Fibroblast of the conjunctiva (primary cell): Measurements from ENCODE around the gene RAB3IP.
A peak's percentile ranks its signal among the peaks of the same experiment; 100 is the strongest.

Experiments used
- DNase-seq: peaks from one replicate; pipeline ENCODE4 v3.0.0-alpha.2; 2010; ENCODE audit warnings: low read depth

RAB3IP gene, protein sequence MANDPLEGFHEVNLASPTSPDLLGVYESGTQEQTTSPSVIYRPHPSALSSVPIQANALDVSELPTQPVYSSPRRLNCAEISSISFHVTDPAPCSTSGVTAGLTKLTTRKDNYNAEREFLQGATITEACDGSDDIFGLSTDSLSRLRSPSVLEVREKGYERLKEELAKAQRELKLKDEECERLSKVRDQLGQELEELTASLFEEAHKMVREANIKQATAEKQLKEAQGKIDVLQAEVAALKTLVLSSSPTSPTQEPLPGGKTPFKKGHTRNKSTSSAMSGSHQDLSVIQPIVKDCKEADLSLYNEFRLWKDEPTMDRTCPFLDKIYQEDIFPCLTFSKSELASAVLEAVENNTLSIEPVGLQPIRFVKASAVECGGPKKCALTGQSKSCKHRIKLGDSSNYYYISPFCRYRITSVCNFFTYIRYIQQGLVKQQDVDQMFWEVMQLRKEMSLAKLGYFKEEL

DNA sequence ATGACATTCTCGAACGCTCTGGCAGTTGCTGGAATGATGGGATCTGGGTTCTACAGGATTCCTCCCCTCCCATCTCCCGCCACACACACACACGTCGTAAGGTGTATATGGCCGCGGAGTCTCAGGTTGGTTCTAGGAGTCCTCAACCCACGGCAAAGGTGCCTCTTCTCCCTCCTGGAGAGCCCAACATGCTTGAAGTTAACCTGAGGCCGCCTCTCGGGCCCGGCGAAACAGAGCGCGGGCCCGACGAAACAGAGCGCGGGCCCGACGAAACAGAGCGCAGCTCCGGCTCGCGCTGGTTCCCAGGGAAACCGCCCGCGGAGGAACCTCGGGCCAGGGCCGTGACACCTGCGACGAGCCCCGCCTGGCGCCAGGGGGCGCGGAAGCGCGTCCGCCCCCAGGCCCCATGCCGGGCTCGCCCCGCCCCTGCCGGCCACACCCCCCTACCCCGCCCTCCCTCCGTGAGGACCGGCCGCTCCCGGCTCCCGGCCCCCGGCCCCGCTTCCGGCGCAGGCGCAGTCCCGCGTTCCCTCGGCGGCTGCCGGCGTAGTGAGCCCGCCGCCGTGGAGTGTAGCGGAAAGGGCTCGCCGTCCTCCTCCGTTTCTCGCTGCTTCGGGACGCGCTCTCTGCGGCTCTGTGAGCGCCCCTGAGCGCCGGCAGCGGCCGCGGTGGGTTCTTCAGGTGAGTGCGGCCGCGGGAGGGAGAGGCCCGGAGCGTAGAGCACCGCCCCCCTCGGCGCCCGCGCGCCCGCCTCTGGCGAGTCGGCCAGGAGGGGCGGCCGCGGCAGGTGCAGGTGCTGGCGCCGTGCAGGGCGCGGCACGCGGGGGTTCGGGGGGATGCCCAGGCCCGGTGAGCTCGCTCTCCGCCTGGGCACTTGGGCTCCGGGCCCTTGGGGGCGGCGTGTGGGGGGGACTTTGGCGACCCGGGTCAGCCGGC, at the start of gene RAB3IP:
Gene RAB3IP (plus strand): TSS at position 510 of the 936 bp plus-strand sequence. CDS start 16,549 bp downstream, outside the sequence.
- DNase-seq = peak; percentile 31

DNA sequence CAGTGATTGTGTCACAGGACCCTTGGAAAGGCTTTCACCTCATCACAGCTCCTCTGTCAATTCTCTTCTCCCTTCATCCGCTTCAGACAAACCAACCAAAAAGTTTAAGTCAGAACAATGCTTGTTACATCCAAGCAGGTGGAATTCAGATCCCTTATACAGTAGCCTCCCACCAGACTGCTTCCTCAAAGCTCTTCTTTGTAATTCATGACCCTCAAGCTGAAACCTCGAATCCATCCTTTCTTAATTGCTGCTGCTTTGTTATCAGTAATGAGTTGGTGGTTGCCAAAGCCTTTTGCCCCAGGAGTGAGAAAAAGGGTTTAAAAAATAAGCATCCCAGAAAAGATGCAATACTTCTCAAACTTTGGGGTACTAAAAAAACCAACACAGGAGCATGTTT, 49.0 kb upstream of the RAB3IP start:
- DNase-seq = no peak

DNA sequence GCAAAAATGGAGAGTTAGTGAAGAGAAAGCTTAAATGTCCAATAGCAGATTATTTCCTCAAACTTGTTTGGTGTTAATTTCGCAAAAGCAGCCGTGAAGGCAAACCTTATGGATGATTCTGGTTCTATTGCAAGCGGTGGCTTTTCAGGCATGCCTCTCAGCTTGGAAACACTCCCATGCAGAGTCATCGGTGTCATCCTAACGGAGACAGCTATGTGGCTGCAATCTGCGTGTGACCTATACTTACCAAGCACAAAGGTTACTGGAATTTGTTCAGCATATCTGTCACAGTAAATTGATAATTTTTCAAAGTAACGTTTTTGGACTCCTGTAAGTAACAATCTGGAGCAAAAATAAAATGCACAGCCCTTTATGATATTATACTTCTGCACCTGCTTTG, 44.5 kb upstream of the RAB3IP start:
- DNase-seq = no peak

DNA sequence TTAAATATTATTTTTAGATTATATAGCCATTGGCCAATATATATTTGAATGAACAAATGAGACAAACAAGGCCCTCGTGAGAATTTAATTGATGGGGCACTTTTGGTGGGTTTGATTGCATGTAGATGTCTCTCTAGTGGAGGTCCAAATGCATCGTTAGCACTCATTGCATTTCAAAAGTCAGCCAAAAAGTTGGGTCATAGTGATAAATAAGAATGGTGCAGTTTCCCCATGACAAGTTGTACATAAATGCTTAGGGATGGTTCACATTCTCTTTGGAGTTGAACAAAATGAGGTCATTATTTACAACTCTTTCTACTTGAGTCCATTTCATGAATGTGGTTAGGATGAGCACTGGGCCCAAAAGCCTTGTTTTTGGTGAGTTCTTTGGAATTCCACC, 40.6 kb upstream of the RAB3IP start:
- no peak for DNase-seq

DNA sequence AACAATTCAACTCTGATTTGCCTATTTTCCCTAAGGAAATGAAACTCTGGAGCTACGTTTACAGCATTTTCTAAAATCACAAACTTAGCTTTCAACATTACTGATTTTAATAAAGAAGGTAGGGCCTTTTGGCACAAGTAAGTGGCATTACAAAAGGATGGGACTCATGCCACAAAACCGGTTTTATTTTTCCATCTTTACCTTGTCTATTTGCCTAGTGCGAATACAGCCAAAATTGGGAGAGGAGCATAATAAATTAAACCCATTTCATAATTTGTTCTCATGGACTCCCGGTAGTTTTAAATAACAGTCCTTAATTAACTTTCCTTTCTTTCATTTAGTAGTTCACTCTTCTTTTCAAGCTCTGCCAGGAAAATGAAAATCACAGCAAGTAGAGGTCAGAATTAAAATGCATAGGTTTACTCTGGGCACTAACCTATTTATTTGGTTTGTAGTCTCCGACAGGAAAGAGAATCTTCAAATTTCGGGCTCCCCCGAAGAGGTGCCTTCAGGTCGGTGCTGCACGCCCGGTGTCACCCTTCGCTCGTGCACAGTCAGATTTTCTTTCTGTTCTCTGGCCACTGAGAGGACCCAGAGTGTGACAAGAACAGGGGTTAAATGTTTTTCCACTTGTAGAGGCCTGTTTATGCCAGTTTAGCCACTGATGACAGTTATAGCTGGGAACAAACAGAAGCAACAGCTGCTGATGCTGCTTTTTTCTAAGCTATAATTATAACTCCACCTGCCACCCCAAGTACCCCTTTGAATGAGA, 39.7 kb upstream of the RAB3IP start, which contains the start of gene BEST3:
Gene BEST3 (minus strand): TSS at position 535 of the 772 bp plus-strand sequence. CDS start 1,505 bp downstream, outside the sequence.
- DNase-seq = no peak

DNA sequence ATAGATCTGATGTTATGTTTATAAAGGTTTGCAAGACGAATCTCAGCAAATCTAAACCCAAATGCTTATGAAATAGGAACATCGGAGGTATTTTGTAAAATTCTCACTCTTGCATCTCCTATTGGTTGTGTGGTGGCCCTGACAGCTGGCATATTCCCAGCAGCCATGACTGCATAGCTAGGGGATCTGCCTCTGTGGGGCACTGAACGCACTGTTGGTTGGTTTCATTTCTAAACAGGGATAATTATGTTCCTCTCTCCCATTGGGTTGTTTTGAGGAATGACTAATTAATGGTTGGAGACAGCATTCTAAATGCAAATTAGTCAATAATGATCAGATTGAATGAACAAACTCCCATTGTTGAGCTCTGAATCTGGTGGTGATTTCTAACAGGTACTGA, 36.8 kb upstream of the RAB3IP start:
- no peak for DNase-seq

DNA sequence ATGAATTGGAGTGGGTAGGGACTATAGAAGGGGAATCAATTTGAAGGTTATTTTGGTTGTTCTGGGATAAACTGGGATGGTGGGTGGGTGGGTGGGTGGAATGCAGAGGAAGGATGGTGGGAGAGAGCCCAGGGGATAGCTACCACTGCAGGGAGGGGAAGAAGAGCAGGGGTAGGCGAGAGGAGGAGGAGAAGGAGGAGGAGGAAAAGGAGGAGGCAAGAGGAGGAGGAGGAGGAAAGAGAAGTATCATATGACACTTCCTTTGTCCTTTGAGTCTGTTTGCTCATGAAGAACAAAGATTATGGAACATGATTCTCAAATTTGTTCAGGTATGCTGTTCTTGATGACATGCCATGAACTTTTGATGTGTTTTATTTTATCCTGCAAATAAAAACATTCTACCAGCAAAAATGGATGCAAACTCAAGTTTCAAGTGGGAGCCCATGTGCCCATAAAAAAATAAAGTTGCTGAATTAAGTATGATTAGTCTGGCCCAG, 35.5 kb upstream of the RAB3IP start:
- no peak for DNase-seq

DNA sequence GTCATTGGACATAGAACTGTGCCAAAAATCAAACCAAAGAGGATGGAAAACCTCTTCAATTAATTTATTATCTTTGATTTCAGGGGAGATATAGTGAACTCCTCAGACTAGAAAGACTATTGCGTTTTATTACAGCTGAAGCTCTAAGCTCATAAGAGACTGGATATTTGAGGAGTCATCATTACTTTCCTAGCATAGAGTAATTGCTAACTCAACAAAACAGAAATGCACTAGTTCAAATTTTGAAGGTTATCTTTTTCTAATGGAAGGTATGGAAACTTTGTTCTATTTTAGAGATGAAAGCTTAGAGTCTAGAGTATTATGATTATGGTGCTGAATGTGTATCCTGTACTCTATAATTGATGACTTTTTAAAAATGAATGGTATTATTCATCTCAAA, 34.3 kb upstream of the RAB3IP start:
- no peak for DNase-seq

DNA sequence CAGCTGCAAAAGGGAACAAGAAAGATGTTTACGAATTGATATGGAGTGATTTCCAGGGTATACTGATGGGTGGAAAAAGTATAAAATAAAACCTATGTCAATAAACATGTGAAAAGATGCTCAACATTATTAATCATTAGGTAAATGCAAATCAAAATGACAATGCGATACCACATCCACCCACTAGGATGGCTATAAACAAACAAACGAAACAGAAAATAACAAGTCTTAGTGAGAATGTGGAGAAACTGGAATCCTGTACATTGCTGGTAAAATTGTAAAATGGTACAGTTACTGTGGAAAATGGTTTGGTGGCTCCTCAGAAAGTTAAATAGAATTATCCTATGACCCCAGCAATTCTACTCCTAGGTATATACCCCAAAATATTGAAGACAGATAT, 30.0 kb upstream of the RAB3IP start:
- no peak for DNase-seq

DNA sequence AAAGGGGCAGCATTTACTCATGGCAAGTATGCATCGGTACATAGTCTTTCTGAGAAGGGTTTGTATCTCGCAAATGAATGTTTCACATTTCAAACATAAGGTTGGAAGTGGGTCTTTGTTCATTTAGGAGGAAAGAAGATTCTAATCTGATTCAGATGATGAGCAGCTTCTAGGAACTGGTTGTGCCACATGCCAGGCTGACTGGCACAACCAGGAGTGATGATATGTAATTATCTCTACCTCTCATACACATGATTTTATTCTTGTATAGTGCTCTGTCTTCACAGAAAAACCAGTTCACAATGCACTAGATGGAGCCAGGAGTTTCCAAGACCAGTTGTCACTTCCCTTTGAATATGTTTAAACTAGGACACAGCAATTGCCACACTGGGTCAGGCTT, 25.8 kb upstream of the RAB3IP start:
- DNase-seq = no peak

DNA sequence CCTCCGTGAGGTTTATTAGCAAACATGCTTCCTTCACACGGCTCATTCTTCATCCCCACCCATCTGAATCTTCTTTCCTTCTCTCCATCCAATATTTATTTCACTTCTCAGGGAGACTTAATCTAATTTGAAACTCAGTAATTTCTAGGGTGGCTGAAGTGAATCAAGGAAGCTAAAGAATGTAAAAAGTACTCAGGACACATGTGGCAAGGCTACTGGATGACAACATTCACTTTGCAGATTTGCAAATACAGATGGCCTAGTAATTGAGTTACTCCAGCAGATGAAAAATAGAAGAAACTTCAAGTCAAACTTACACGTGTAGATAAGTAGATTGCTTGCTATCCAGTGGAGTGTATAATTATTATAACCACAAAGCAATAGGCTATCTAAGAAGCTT, 24.1 kb upstream of the RAB3IP start:
- no peak for DNase-seq

DNA sequence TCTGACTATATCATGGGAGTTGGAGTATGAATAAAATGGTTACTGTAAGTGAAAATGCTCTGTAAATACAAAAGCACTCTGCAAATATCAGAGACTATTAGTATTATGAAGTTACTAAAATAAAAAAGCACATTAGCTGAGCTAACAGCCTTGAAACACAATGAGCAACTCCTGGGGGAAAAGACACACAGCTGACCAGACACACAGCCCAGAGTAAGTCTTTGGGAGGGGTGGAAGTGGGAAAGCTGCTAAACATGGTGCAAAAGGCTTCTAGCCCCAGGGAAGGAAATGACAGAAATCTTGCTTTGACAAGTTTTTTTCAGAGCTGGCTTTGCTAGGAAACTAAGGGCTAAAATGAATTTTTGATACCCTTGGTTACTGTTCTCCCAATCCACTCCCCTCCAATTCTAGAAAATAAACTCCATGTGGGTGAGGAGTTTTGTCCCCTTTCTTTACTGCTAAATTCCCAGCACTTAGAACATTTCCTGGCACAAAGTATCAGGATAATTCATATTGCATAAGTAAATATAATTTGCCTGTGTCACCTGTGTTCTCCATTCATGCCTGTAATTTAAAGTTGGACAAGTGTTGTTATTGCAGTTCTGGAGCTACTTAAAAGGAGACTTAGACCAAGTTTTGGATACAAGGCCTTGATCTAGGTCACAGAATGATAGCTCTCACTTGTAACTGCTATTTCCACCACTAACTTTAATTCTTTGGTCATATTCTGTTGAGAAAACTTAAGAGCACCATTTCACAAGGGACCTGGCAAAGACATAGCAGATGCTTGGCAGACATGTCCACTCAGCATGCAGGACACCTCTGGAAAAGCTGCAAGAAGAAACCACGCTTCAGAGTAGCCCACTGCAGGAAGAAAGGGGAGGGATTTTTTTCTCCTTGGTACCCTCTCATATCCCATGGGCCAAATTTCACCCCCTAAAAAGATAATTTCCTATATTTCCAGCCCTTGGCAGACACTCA, 19.0 kb upstream of the RAB3IP start:
- no peak for DNase-seq

DNA sequence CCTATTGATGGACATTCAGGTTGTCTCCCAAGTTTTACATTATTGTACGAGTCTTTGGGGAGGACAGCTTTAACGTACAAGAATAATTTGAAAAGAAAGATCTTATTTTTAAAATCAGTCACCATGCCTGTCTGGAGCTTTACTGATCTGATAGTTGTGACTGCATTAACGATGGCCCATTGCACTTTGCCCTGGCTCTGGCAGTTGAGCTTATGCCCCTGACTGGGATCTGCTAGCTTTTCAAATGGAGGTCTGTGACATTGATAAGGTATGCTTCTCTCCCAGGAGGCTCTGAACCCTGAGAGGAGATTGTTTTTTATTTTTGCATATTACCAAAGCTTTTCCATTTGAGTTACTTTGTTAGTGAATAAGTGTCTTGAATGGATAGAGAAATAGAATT, 17.9 kb upstream of the RAB3IP start:
- no peak for DNase-seq

DNA sequence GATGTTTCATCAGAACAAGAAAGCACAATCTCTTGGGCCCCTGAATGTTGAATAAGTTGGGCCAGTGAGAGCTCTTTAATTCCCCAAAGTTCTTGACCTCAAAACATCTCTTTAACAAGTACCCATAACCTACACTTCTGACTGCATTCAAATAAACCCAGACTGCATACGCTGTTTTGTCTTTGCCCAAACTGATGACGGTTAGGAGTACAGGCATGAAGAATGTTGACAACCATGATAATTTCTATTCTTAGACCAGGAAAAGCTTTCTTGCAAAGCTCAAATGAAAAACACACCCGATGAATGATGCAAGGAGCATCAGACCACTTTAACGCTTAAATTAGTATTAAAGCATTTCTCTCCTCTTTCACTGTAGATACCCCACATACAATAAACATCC, 11.7 kb upstream of the RAB3IP start:
- DNase-seq = no peak

DNA sequence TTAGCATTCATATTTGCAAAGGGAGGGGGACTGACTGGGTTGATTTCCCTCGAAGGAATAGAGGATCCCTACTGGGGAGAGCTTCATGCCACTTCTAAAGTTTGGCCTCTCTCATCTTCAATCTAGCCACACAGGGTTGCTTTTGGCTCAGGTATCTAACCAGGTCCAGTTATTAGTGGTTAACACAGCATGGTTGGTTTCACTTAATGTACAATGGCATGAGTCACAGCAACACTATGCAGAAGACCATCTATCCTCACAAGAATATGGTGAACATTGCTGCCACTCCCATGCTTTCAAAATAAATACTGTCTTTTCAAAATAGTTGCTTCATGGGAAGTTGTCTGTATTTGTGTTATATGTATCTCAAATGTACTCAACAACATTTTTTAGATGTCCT, 6.6 kb upstream of the RAB3IP start:
- no peak for DNase-seq

DNA sequence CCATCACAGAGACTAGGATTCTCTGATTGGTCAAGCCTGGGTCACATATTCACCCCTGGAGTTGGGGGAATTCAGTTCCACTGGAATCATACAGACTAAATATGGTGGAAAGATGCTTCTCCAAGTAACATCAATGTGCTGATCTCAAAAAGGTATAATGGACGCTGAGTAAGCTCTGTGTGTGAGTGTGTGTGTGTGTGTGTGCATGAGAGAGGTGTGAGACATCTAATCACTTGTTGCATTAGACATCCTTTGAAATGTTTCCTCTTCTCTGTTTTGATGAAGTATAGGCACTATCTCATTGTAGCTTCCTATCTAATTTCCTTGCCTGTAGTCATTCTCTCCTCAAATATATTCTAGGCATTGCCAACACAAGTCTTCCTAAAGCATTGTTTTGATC, 5.0 kb upstream of the RAB3IP start:
- DNase-seq = no peak

DNA sequence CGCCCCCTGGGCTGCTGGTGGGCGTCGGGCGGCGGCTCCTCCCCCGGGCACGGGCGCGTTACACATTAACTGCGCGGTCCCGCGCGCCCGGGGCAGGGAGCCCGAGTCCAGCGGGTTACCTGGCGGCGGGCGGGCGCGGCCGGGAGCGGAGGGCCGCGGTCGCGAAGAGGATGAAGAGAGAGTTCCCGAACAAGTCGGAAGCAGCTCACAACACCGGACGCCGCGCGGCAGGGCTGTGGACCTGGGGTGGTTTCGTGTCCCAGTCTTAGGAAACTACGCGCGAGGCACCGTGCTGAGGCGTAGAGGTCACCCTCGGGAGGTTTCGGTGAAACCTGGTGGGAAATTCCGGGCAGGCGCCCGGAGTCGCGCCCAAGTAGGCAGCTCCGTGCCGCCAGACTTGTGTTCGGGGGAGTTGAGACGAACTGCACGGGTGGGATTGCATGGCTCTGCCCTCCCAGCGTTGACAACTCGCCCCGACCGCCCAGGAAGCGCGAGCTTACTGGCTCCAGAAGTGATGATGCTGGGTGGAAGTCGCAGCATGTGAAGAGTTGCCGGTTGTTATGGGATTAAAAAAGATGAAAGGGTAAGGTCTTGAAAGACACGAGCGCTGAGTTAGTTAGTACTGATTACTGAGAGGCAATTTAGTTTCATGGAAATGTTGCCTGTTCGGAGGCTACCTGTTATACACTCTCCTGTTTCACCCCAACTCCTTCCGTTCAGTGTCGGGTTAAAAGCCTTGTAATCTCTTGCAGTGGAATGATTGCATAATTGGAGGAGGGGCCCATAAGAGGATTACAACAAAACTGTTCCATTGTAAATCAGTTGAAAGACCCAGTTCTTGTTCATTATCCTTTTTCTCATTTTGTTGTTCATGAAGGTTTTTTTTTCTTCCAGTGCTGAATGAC, 879 bp downstream of the RAB3IP start:
- no peak for DNase-seq

DNA sequence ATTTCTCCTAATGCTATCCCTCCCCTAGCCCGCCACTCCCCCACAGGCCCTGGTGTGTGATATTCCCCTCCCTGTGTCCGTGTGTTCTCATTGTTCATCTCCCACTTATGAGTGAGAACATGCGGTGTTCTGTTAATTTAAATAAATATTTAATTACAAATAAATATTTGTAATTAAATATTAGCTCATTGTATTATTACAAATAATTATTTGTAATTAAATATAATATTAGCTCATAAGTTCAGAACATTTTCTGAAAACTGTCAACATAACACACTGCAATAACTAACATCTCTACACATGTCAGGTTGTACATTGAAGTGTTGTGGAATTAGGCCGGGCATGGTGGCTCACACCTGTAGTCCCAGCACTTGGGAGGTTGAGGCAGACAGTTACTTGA, 5.4 kb downstream of the RAB3IP start:
- DNase-seq = no peak

DNA sequence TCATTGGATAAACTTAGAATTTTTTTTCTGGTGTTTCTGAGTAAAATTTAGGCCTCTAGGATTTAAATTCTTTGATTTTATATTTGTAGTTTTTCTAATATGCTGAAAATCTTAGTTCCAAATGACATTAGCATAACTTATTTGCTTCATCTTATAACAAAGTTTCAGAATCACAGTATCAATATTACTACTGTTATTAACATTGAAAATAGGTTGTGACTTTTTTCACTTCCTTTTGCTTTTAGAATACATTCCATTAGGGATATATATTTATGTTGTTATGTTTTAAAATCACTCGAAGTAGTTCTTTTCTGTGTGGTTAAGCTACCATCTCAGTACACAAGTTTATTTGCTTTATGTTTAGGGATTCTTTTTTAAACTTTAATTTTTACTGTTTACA, 12.8 kb downstream of the RAB3IP start:
- no peak for DNase-seq

DNA sequence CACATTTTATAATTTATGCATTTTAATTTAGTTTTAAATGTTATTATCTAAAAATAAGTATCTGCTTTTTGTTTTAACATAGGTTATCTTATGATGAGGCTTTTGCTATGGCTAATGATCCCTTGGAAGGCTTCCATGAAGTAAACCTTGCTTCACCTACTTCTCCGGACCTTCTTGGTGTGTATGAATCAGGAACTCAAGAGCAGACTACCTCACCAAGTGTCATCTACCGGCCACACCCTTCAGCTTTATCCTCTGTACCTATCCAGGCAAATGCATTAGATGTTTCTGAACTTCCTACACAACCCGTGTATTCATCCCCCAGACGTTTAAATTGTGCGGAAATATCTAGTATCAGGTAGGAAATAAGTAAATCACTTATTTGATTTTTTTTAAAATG, 16.6 kb downstream of the RAB3IP start:
- no peak for DNase-seq
